Stomach (tissue), 4 donors: Measurements from ENCODE around the gene CPED1.

ENCODE experiments used
- EP300 ChIP-seq: sonication (generic); formaldehyde crosslinking; IDR thresholded peaks from one replicate; pipeline ENCODE4 v1.6.1; 2017; ENCODE audit warnings: antibody characterized with exemption
- POLR2A ChIP-seq, 4 donors: fragments of 450-650 bp; IDR thresholded peaks; one replicate each; pipeline ENCODE4 v1.6.1; 2016; ENCODE audit warnings: antibody characterized with exemption in 4 of 4, control low read depth in 2 of 4, mild to moderate bottlenecking in 1 of 4, moderate library complexity in 1 of 4
- POLR2AphosphoS5 ChIP-seq, 3 donors: sonication (generic); formaldehyde crosslinking; IDR thresholded peaks; one replicate each; pipeline ENCODE4 v1.6.1; 2016; ENCODE audit warnings: antibody characterized with exemption in 3 of 3
- TF ChIP-seq, protein P1 (sequence below), 7 experiments: fragments of 450-650 bp in 4 of 7; fragments of 200-600 bp in 3 of 7; sonication (generic) in 3 of 7; IDR thresholded peaks; one replicate each; pipeline ENCODE4 v1.5.1; 2016 to 2019; ENCODE audit warnings: antibody characterized with exemption in 7 of 7, control low read depth in 2 of 7, mild to moderate bottlenecking in 1 of 7

DNA sequence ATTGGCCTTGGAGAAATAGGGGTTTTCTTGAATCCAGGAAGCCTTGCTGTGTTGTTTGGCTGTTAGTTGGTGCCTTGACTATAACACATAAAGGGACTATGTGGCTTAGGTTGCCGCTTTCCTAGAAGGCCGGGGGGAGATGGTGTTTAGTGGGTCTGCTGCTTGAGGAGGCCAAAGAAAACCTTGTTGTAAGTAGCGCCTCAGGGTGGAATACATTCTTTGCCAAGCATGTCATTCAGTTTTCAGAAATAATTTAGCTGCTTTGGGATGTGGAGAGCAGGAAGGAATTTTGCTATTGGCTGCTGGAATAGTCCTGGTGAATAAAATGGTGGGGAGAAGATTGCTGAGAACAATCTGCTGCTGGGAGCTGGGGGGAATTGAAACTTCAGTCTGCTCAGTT lies 207.4 kb downstream of the CPED1 start:
- no peak for TF ChIP-seq POLR2A (IDR thresholded peaks at IDR 0.05)
- TF ChIP-seq, protein P1, sequence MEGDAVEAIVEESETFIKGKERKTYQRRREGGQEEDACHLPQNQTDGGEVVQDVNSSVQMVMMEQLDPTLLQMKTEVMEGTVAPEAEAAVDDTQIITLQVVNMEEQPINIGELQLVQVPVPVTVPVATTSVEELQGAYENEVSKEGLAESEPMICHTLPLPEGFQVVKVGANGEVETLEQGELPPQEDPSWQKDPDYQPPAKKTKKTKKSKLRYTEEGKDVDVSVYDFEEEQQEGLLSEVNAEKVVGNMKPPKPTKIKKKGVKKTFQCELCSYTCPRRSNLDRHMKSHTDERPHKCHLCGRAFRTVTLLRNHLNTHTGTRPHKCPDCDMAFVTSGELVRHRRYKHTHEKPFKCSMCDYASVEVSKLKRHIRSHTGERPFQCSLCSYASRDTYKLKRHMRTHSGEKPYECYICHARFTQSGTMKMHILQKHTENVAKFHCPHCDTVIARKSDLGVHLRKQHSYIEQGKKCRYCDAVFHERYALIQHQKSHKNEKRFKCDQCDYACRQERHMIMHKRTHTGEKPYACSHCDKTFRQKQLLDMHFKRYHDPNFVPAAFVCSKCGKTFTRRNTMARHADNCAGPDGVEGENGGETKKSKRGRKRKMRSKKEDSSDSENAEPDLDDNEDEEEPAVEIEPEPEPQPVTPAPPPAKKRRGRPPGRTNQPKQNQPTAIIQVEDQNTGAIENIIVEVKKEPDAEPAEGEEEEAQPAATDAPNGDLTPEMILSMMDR (IDR thresholded peaks at IDR 0.05) = no peak
- TF ChIP-seq EP300 = no peak
- no peak for TF ChIP-seq POLR2AphosphoS5 (IDR thresholded peaks at IDR 0.05)
